HepG2 (cell line): ENCODE measurements around the gene RAB29. TPM values are rescaled to one million over a fixed set of nuclear protein-coding genes. Genes with fewer than 3 reads are reported as not detected.

Experiments used
- ATAC-seq: fragments of 200-7000 bp; cut with Tn5 transposase; 3 replicates; pipeline ENCODE4 v1.9.1; 2020; ENCODE audit warnings: mild to moderate bottlenecking, moderate library complexity
- BruUV-seq: library from RNA; stranded (reverse); fragments of 400-500 nt; replicated peaks from 2 replicates; lab custom pipeline; 2021; lab: Mats Ljungman, UMichigan
- CTCF ChIA-PET: fragments of 300-600 bp; formaldehyde crosslinking; extraction: SDS; loops from one replicate; lab custom pipeline; 2021; ENCODE audit warnings: low total read pairs, inconsistent platforms, low intra/inter-chr PET ratio; lab: Yijun Ruan, JAX
- POLR2A ChIA-PET: fragments of 350-600 bp; sonication (Branson Sonifier 250); formaldehyde crosslinking; loops from one replicate; lab custom pipeline; 2020; ENCODE audit warnings: antibody characterized with exemption, inconsistent platforms; lab: Yijun Ruan, JAX
- DNase-seq: peaks from one replicate; pipeline ENCODE4 v3.0.0-alpha.2; 2015; ENCODE audit warnings: low spot score
- FAIRE-seq: peaks from 3 replicates; lab custom pipeline; 2011; peaks lifted over from hg19 to GRCh38; lab: Jason Lieb, UNC
- H2AFZ ChIP-seq: one replicate; pipeline ENCODE4 v1.6.1; 2011; ENCODE audit warnings: low read length, inconsistent platforms
- H3K27ac ChIP-seq: fragments of 300-600 bp; 3 replicates; pipeline ENCODE4 v1.8.0; 2011; ENCODE audit warnings: mixed run types, mild to moderate bottlenecking, mixed read lengths, low read length, inconsistent platforms; ENCODE audit not compliant: insufficient read depth; ENCODE audit errors: extremely low read length
- H3K27me3 ChIP-seq, 2 experiments: fragments of 200-600 bp in 1 of 2; 2 replicates in 1 of 2; 3 replicates in 1 of 2; pipeline versions ENCODE4 v1.6.0 to v1.8.0; 2011; ENCODE audit warnings: low read length in 2 of 2, mild to moderate bottlenecking in 2 of 2, moderate library complexity in 2 of 2, inconsistent platforms in 1 of 2; ENCODE audit not compliant: insufficient read depth in 2 of 2, control insufficient read depth in 1 of 2
- H3K36me3 ChIP-seq, 2 experiments: fragments of 200-600 bp in 1 of 2; replicated peaks in 1 of 2; 2 replicates in 1 of 2; 3 replicates in 1 of 2; pipeline versions ENCODE4 v1.5.1 to v1.8.0; 2011; ENCODE audit warnings: low read length in 2 of 2, inconsistent platforms in 1 of 2; ENCODE audit not compliant: insufficient read depth in 2 of 2, control insufficient read depth in 1 of 2
- H3K4me1 ChIP-seq: 2 replicates; pipeline ENCODE4 v1.5.1; 2012; ENCODE audit warnings: low read length, inconsistent platforms; ENCODE audit not compliant: insufficient read depth
- H3K4me2 ChIP-seq: 2 replicates; pipeline ENCODE4 v1.6.0; 2011; ENCODE audit warnings: low read depth, low read length, inconsistent platforms
- H3K4me3 ChIP-seq, 3 experiments: fragments of 200-600 bp in 1 of 3; sonication (generic), shearing (Covaris generic) in 1 of 3; replicated peaks in 1 of 3; 2 replicates each; pipeline ENCODE4 v1.5.1; 2011 to 2016; ENCODE audit warnings: low read length in 3 of 3, inconsistent platforms in 2 of 3, low read depth in 2 of 3, mild to moderate bottlenecking in 2 of 3, control low read depth in 1 of 3, mixed read lengths in 1 of 3; ENCODE audit not compliant: insufficient read depth in 1 of 3
- H3K79me2 ChIP-seq: one replicate; pipeline ENCODE4 v1.6.1; 2011; ENCODE audit warnings: low read length, inconsistent platforms; ENCODE audit not compliant: insufficient read depth
- H3K9ac ChIP-seq: 2 replicates; pipeline ENCODE4 v1.6.0; 2011; ENCODE audit warnings: mild to moderate bottlenecking, low read depth, low read length, inconsistent platforms; ENCODE audit not compliant: insufficient read depth
- H3K9me3 ChIP-seq: 2 replicates; pipeline ENCODE4 v1.5.1; 2012; ENCODE audit warnings: mild to moderate bottlenecking, low read length
- H4K20me1 ChIP-seq: 2 replicates; pipeline ENCODE4 v1.6.0; 2011; ENCODE audit warnings: inconsistent platforms, mild to moderate bottlenecking, low read length, moderate library complexity; ENCODE audit not compliant: insufficient read depth
- FOXC1 ChIP-seq: sonication (generic); formaldehyde crosslinking; IDR thresholded peaks from 2 replicates; pipeline ENCODE4 v1.8.0; 2022; ENCODE audit warnings: mild to moderate bottlenecking, missing genetic modification reagents, borderline replicate concordance
- HOMEZ ChIP-seq: IDR thresholded peaks from 2 replicates; pipeline ENCODE4 v1.6.1; 2016; ENCODE audit warnings: low read depth
- LCORL ChIP-seq, 2 experiments: fragments of 450-650 bp in 1 of 2; sonication (generic) in 1 of 2; formaldehyde crosslinking in 1 of 2; IDR thresholded peaks; 2 replicates each; pipeline versions ENCODE4 v1.5.0 to v1.6.1; 2017 to 2020; ENCODE audit warnings: antibody characterized with exemption in 1 of 2, missing genetic modification reagents in 1 of 2
- MED8 ChIP-seq: sonication (generic); formaldehyde crosslinking; IDR thresholded peaks from 2 replicates; pipeline ENCODE4 v1.8.1; 2023; ENCODE audit warnings: mild to moderate bottlenecking, missing genetic modification reagents; ENCODE audit not compliant: insufficient replicate concordance
- MYNN ChIP-seq: sonication (generic); formaldehyde crosslinking; IDR thresholded peaks from 2 replicates; pipeline ENCODE4 v1.4.0; 2020; ENCODE audit warnings: mild to moderate bottlenecking, low read depth, missing genetic modification reagents
- POLR2G ChIP-seq: fragments of 200-400 bp; formaldehyde crosslinking; IDR thresholded peaks from 2 replicates; pipeline ENCODE4 v1.6.1; 2018; ENCODE audit warnings: mild to moderate bottlenecking, low read depth, low read length, moderate library complexity
- RFXAP ChIP-seq: sonication (generic); formaldehyde crosslinking; IDR thresholded peaks from 2 replicates; pipeline ENCODE4 v1.4.0; 2020; ENCODE audit warnings: missing genetic modification reagents, borderline replicate concordance
- SAFB2 ChIP-seq: sonication (generic); formaldehyde crosslinking; IDR thresholded peaks from 2 replicates; pipeline ENCODE4 v1.5.1; 2020; ENCODE audit warnings: missing genetic modification reagents, low read depth, mild to moderate bottlenecking, borderline replicate concordance
- SIN3B ChIP-seq: fragments of 150-350 bp; IDR thresholded peaks from 2 replicates; pipeline ENCODE4 v1.6.1; 2014; ENCODE audit warnings: low read length
- ZEB1 ChIP-seq: IDR thresholded peaks from 2 replicates; pipeline ENCODE4 v1.6.1; 2012; ENCODE audit warnings: mild to moderate bottlenecking, low read depth, inconsistent platforms; ENCODE audit not compliant: insufficient replicate concordance
- ZNF10 ChIP-seq: sonication (generic); formaldehyde crosslinking; IDR thresholded peaks from 2 replicates; pipeline ENCODE4 v1.4.0; 2020; ENCODE audit warnings: mild to moderate bottlenecking, low read depth, missing genetic modification reagents, borderline replicate concordance
- ZNF777 ChIP-seq: sonication (generic); formaldehyde crosslinking; IDR thresholded peaks from 2 replicates; pipeline ENCODE4 v1.4.0; 2020; ENCODE audit warnings: missing genetic modification reagents
- WGBS: methylation state at CpG from one replicate; pipeline ENCODE4 v1.1.6; 2017; ENCODE audit warnings: low lambda C conversion rate; 5-methylcytosine and 5-hydroxymethylcytosine counted together
- in situ Hi-C: cut with HindIII; loops from 2 replicates; pipeline ENCODE4 v1.10.0; 2017; ENCODE audit warnings: low pct_unique_long_range_greater_than_20kb; ENCODE audit not compliant: extremely low pct_ligation_motif_present
- intact Hi-C: fragments of 100-400 bp; cut with micrococcal nuclease; formaldehyde crosslinking; loops from one replicate; pipeline ENCODE4 v1.10.0; 2022; ENCODE audit not compliant: unreplicated experiment
- polyA plus RNA-seq, 8 experiments: library from polyadenylated mRNA; depleted of rRNA in 3 of 8; stranded (reverse) in 7 of 8; unstranded in 1 of 8; fragments of >200 nt; fragmentation: Illumina TruSeq in 4 of 8; extraction: Trizol in 4 of 8; gene quantifications; 2 replicates each; pipeline versions ENCODE4 v1.2.1 to v1.2.3, GENCODE V29; 2011 to 2016; ENCODE audit warnings: low read depth in 4 of 8, missing spikeins in 1 of 8, mixed read lengths in 1 of 8; ENCODE audit not compliant: insufficient read depth in 1 of 8
- total RNA-seq, 5 experiments: library from RNA; depleted of rRNA; stranded (reverse); fragments of >200 nt; fragmentation: Illumina TruSeq; extraction: Trizol; gene quantifications; 2 replicates each; pipeline ENCODE4 v1.2.3, GENCODE V29; 2016; ENCODE audit warnings: low read depth in 1 of 5
- TF ChIP-seq, protein P1 (sequence below): sonication (generic); formaldehyde crosslinking; IDR thresholded peaks from 2 replicates; pipeline ENCODE4 v1.4.0; 2020; ENCODE audit warnings: missing genetic modification reagents, mild to moderate bottlenecking, borderline replicate concordance
- TF ChIP-seq, protein P2 (sequence below): sonication (generic); formaldehyde crosslinking; IDR thresholded peaks from 2 replicates; pipeline ENCODE4 v1.4.0; 2020; ENCODE audit warnings: missing genetic modification reagents

Gene RAB29
- total and polyA plus RNA-seq, 2 of the 13 experiments (the other 11 are each of a cell fraction or from before 2014, with no cell fraction given), result 8.7 to 10.1 TPM

- in situ Hi-C loops (no loop called here), intact Hi-C loops (no loop called here)
- Histone ChIP-seq H3K4me1 (peaks cover 22% of the 10 kb centered on the region), H3K9ac (peak overlapping the region; percentile 55), H3K27me3 (peaks cover 0 to 8% of the 10 kb centered on the region in 2 experiments; a peak in 2 of 5 replicates), H4K20me1 (no peaks in the 10 kb centered on the region), H2AFZ (peak overlapping the region; percentile 56), H3K9me3 (no peaks in the 10 kb centered on the region), H3K4me3 (peak overlapping the region; percentile 65 to 93 (median 81)), H3K79me2 (no peaks in the 10 kb centered on the region), H3K27ac (no peak overlapping the region), H3K4me2 (peak overlapping the region; percentile 96), H3K36me3 (no peaks in the 10 kb centered on the region)
- CTCF ChIA-PET, result no interaction called here
- ATAC-seq (peak; percentile 91), DNase-seq (peak; percentile 35), FAIRE-seq (peak; percentile 76)
- TSS peak; percentile 55 for BruUV-seq
- POLR2A ChIA-PET, result interaction anchor here (1.0 to 3.5 kb wide), 4 partner anchors 9 to 35 kb away, joined by 3 to 21 read pairs (median 4); partner anchors contain the start of gene NUCKS1
- WGBS, result 2% methylated on average over 25 of the region's 36 CpGs
- TF ChIP-seq SAFB2 (CRISPR knock-in tag) (0 out of 2 replicates have a peak, but pooled peaks have one; percentile 23), HOMEZ (CRISPR knock-in tag) (no peak), RFXAP (CRISPR knock-in tag) (0 out of 2 replicates have a peak, but pooled peaks have one; percentile 24), LCORL (IDR thresholded peaks at IDR 0.05) (no peak), LCORL (CRISPR knock-in tag; IDR thresholded peaks at IDR 0.05) (0 out of 2 replicates have a peak, but pooled peaks have one; percentile 30), ZEB1 (peak; percentile 39), POLR2G (no peak), FOXC1 (CRISPR knock-in tag) (0 out of 2 replicates have a peak, but pooled peaks have one; percentile 27), ZNF777 (CRISPR knock-in tag) (0 out of 2 replicates have a peak, but pooled peaks have one; percentile 47), MED8 (CRISPR knock-in tag) (no peak), SIN3B (no peak), ZNF10 (CRISPR knock-in tag) (0 out of 2 replicates have a peak, but pooled peaks have one; percentile 41), MYNN (CRISPR knock-in tag) (no peak)
- TF ChIP-seq, protein P1, sequence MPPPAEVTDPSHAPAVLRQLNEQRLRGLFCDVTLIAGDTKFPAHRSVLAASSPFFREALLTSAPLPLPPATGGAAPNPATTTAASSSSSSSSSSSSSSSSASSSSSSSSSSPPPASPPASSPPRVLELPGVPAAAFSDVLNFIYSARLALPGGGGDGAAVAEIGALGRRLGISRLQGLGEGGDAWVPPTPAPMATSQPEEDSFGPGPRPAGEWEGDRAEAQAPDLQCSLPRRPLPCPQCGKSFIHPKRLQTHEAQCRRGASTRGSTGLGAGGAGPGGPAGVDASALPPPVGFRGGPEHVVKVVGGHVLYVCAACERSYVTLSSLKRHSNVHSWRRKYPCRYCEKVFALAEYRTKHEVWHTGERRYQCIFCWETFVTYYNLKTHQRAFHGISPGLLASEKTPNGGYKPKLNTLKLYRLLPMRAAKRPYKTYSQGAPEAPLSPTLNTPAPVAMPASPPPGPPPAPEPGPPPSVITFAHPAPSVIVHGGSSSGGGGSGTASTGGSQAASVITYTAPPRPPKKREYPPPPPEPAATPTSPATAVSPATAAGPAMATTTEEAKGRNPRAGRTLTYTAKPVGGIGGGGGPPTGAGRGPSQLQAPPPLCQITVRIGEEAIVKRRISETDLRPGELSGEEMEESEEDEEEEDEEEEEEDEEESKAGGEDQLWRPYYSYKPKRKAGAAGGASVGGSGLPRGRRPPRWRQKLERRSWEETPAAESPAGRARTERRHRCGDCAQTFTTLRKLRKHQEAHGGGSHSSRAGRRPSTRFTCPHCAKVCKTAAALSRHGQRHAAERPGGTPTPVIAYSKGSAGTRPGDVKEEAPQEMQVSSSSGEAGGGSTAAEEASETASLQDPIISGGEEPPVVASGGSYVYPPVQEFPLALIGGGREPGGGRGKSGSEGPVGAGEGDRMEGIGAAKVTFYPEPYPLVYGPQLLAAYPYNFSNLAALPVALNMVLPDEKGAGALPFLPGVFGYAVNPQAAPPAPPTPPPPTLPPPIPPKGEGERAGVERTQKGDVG, result 0 out of 2 replicates have a peak, but pooled peaks have one; percentile 14
- TF ChIP-seq, protein P2, sequence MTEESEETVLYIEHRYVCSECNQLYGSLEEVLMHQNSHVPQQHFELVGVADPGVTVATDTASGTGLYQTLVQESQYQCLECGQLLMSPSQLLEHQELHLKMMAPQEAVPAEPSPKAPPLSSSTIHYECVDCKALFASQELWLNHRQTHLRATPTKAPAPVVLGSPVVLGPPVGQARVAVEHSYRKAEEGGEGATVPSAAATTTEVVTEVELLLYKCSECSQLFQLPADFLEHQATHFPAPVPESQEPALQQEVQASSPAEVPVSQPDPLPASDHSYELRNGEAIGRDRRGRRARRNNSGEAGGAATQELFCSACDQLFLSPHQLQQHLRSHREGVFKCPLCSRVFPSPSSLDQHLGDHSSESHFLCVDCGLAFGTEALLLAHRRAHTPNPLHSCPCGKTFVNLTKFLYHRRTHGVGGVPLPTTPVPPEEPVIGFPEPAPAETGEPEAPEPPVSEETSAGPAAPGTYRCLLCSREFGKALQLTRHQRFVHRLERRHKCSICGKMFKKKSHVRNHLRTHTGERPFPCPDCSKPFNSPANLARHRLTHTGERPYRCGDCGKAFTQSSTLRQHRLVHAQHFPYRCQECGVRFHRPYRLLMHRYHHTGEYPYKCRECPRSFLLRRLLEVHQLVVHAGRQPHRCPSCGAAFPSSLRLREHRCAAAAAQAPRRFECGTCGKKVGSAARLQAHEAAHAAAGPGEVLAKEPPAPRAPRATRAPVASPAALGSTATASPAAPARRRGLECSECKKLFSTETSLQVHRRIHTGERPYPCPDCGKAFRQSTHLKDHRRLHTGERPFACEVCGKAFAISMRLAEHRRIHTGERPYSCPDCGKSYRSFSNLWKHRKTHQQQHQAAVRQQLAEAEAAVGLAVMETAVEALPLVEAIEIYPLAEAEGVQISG, result 0 out of 2 replicates have a peak, but pooled peaks have one; percentile 5
Observed at GRCh38 chr1:205774198-205775014, 876 bp downstream of the RAB29 start.
